HEK293 (cell line): Measurements from ENCODE around the gene ZNF41.

Experiments used
- OSR2 ChIP-seq: fragments of 450-650 bp; formaldehyde crosslinking; IDR thresholded peaks from 2 replicates; pipeline ENCODE4 v1.5.1; 2016; ENCODE audit warnings: missing biosample characterization, missing genetic modification characterization
- PATZ1 ChIP-seq: fragments of 450-650 bp; formaldehyde crosslinking; IDR thresholded peaks from 2 replicates; pipeline ENCODE4 v1.5.1; 2016; ENCODE audit warnings: missing biosample characterization, missing genetic modification characterization
- PBX3 ChIP-seq: sonication (generic); formaldehyde crosslinking; IDR thresholded peaks from 2 replicates; pipeline ENCODE4 v1.8.1; 2022; ENCODE audit warnings: mild to moderate bottlenecking, moderate library complexity, missing genetic modification reagents
- ZBTB26 ChIP-seq: fragments of 450-650 bp; formaldehyde crosslinking; optimal IDR thresholded peaks from 2 replicates; pipeline ENCODE3; 2016; ENCODE audit warnings: missing biosample characterization, mild to moderate bottlenecking, missing genetic modification characterization
- ZEB2 ChIP-seq: fragments of 450-650 bp; formaldehyde crosslinking; IDR thresholded peaks from 2 replicates; pipeline ENCODE4 v1.5.1; 2016; ENCODE audit warnings: missing biosample characterization, missing genetic modification characterization
- ZFP69B ChIP-seq: fragments of 450-650 bp; formaldehyde crosslinking; IDR thresholded peaks from 2 replicates; pipeline ENCODE4 v1.5.1; 2016; ENCODE audit warnings: missing biosample characterization, missing genetic modification characterization
- ZNF10 ChIP-seq: fragments of 450-650 bp; formaldehyde crosslinking; IDR thresholded peaks from 2 replicates; pipeline ENCODE4 v1.5.1; 2017; ENCODE audit warnings: missing biosample characterization, missing genetic modification characterization
- ZNF132 ChIP-seq: fragments of 450-650 bp; formaldehyde crosslinking; IDR thresholded peaks from 2 replicates; pipeline ENCODE4 v1.5.1; 2017; ENCODE audit warnings: missing biosample characterization, missing genetic modification characterization, borderline replicate concordance
- ZNF140 ChIP-seq: fragments of 450-650 bp; formaldehyde crosslinking; IDR thresholded peaks from 2 replicates; pipeline ENCODE4 v1.5.1; 2016; ENCODE audit warnings: missing biosample characterization, missing genetic modification characterization
- ZNF248 ChIP-seq: fragments of 450-650 bp; formaldehyde crosslinking; IDR thresholded peaks from 2 replicates; pipeline ENCODE4 v1.5.1; 2017; ENCODE audit warnings: missing biosample characterization, missing genetic modification characterization
- ZNF292 ChIP-seq: fragments of 450-650 bp; formaldehyde crosslinking; IDR thresholded peaks from 2 replicates; pipeline ENCODE4 v1.5.1; 2016; ENCODE audit warnings: low read depth, missing biosample characterization, missing genetic modification characterization, borderline replicate concordance
- ZNF341 ChIP-seq: fragments of 450-650 bp; formaldehyde crosslinking; IDR thresholded peaks from 2 replicates; pipeline ENCODE4; 2016; ENCODE audit warnings: low read depth, missing biosample characterization, missing genetic modification characterization
- ZNF518A ChIP-seq: fragments of 450-650 bp; formaldehyde crosslinking; conservative IDR thresholded peaks from 2 replicates; pipeline ENCODE4 v1.5.1; 2016; ENCODE audit warnings: low read depth, missing biosample characterization, missing genetic modification characterization
- ZNF521 ChIP-seq: fragments of 450-650 bp; formaldehyde crosslinking; IDR thresholded peaks from 2 replicates; pipeline ENCODE4 v1.5.1; 2017; ENCODE audit warnings: missing biosample characterization, mild to moderate bottlenecking, missing genetic modification characterization
- ZNF560 ChIP-seq: fragments of 450-650 bp; formaldehyde crosslinking; IDR thresholded peaks from 2 replicates; pipeline ENCODE4 v1.5.1; 2017; ENCODE audit warnings: missing biosample characterization, missing genetic modification characterization, borderline replicate concordance
- ZNF623 ChIP-seq: fragments of 450-650 bp; formaldehyde crosslinking; IDR thresholded peaks from 2 replicates; pipeline ENCODE4 v1.5.1; 2016; ENCODE audit warnings: missing biosample characterization, missing genetic modification characterization
- ZNF654 ChIP-seq: fragments of 450-650 bp; formaldehyde crosslinking; IDR thresholded peaks from 2 replicates; pipeline ENCODE4 v1.5.1; 2016; ENCODE audit warnings: low read depth, missing biosample characterization, missing genetic modification characterization
- ZNF692 ChIP-seq: fragments of 450-650 bp; formaldehyde crosslinking; IDR thresholded peaks from 2 replicates; pipeline ENCODE4 v1.5.1; 2016; ENCODE audit warnings: missing biosample characterization, missing genetic modification characterization

The ZNF41 gene

DNA sequence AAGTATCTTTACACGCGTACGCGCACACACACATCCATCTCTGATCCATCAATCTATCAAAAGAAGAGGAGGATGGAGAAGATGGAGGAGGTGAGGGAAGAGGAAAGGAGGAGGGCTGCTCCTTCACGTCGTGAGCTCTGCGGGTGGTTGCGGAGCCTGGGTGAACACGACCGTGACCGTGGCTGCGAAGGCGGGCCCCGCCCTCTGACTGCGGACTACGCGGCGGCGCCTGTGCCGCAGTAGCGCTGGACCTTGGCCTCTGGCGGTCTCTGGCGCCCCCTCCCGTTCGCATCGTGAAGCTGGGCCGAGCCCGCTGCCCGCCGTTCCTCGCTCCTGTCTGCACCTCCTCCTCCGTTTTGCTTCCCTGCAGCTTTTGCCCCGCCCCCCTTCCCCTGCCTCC, 40.3 kb upstream of the ZNF41 start (continued):
- no peak for TF ChIP-seq ZNF248 (tag by site-specific recombination)
- peak; percentile 63 for TF ChIP-seq ZNF654
- TF ChIP-seq ZNF692 (tag by site-specific recombination), result peak; percentile 80
- TF ChIP-seq ZNF521, result no peak
- TF ChIP-seq ZFP69B, result peak; percentile 74
- TF ChIP-seq ZNF518A (tag by site-specific recombination), result no peak
- TF ChIP-seq ZNF10 (tag by site-specific recombination), result peak; percentile 59
- TF ChIP-seq PATZ1 (tag by site-specific recombination), result peak; percentile 26; the same call in 1 of the 2 replicates
- TF ChIP-seq ZNF132, result no peak
- no peak for TF ChIP-seq ZNF560 (tag by site-specific recombination)
- TF ChIP-seq ZNF292 (tag by site-specific recombination), result no peak
- TF ChIP-seq ZBTB26 (tag by site-specific recombination), result peak; percentile 55
- TF ChIP-seq ZNF341 (tag by site-specific recombination), result peak; percentile 85
- no peak for TF ChIP-seq ZNF140 (tag by site-specific recombination)
- 0 out of 2 replicates have a peak, but pooled peaks have one; percentile 26 for TF ChIP-seq ZEB2 (tag by site-specific recombination)
- no peak for TF ChIP-seq PBX3
- TF ChIP-seq OSR2 (tag by site-specific recombination), result 0 out of 2 replicates have a peak, but pooled peaks have one; percentile 22
- no peak for TF ChIP-seq ZNF623 (tag by site-specific recombination)
- TF ChIP-seq, all 188 proteins: peak for 29
